Activated CD4-positive, alpha-beta T cell treated with anti-CD3 and anti-CD28 coated beads, Interleukin-2, amount 10 ng/mL, durations not matched to agents 24 days and 14 days (primary cell): ENCODE data around the gene GTF2H4. TPM values are rescaled to one million over a fixed set of nuclear protein-coding genes. Genes with fewer than 3 reads are reported as not detected.
"Not testable (repeated sequence)": the region's sequence is repeated elsewhere in the genome, so short reads cannot be mapped to it uniquely, and the experiment has no call there.

ENCODE experiments used
- DNase-seq: peaks from one replicate; pipeline ENCODE4 v3.0.0; 2022
- H3K27ac Mint-ChIP-seq: one replicate; pipeline ENCODE4 v1.8.0; 2022; ENCODE audit warnings: mild to moderate bottlenecking, mixed read lengths
- H3K27me3 Mint-ChIP-seq: one replicate; pipeline ENCODE4 v1.8.0; 2022; ENCODE audit warnings: mixed read lengths
- H3K36me3 Mint-ChIP-seq: one replicate; pipeline ENCODE4 v1.8.0; 2022; ENCODE audit warnings: low read depth, mild to moderate bottlenecking, mixed read lengths
- H3K4me1 Mint-ChIP-seq: one replicate; pipeline ENCODE4 v1.8.0; 2021; ENCODE audit warnings: mixed read lengths
- H3K4me3 Mint-ChIP-seq: one replicate; pipeline ENCODE4 v1.8.0; 2022; ENCODE audit warnings: mild to moderate bottlenecking, moderate library complexity, mixed read lengths
- H3K9me3 Mint-ChIP-seq: one replicate; pipeline ENCODE4 v1.8.0; 2021; ENCODE audit warnings: mixed read lengths
- intact Hi-C: fragments of 100-400 bp; cut with micrococcal nuclease; formaldehyde crosslinking; loops from one replicate; pipeline ENCODE4 v1.15.1; 2023
- total RNA-seq: library from RNA; stranded (reverse); gene quantifications from 2 replicates; pipeline ENCODE4 v1.2.3, GENCODE V29; 2022

GTF2H4 gene
- total RNA-seq, 1 donor from 2014 or later: 58.7 TPM

GRCh38 chr6:30896541-30896940 is 11.5 kb upstream of the GTF2H4 start:
- intact Hi-C loops: no loop called here
- H3K27me3 Mint-ChIP-seq: no peaks in the 10 kb centered on the region
- peaks cover 15% of the 10 kb centered on the region for H3K36me3 Mint-ChIP-seq
- peaks cover 2% of the 10 kb centered on the region for H3K4me1 Mint-ChIP-seq
- DNase-seq: no peak
- no peaks in the 10 kb centered on the region for H3K9me3 Mint-ChIP-seq
- H3K27ac Mint-ChIP-seq: no peak overlapping the region
- no peak overlapping the region for H3K4me3 Mint-ChIP-seq

GRCh38 chr6:30897882-30898281 is 10.1 kb upstream of the GTF2H4 start:
- no peak for DNase-seq
- H3K27ac Mint-ChIP-seq: no peak overlapping the region
- no peak overlapping the region for H3K4me3 Mint-ChIP-seq
- peaks cover 7% of the 10 kb centered on the region for H3K4me1 Mint-ChIP-seq
- H3K27me3 Mint-ChIP-seq: no peaks in the 10 kb centered on the region
- intact Hi-C loops: no loop called here
- peaks cover 12% of the 10 kb centered on the region for H3K36me3 Mint-ChIP-seq
- no peaks in the 10 kb centered on the region for H3K9me3 Mint-ChIP-seq

- Mint-ChIP-seq H3K4me1 (peaks cover 8% of the 10 kb centered on the region), H3K9me3 (no peaks in the 10 kb centered on the region), H3K4me3 (no peak overlapping the region), H3K36me3 (peaks cover 12% of the 10 kb centered on the region), H3K27me3 (no peaks in the 10 kb centered on the region), H3K27ac (no peak overlapping the region)
- intact Hi-C loops: no loop called here
- no peak for DNase-seq
These were observed 9.2 kb upstream of the GTF2H4 start for GRCh38 chr6:30898750-30899360.

GRCh38 chr6:30900863-30901417 is 7.1 kb upstream of the GTF2H4 start:
- intact Hi-C loops: no loop called here
- Mint-ChIP-seq H3K27me3 (no peaks in the 10 kb centered on the region), H3K4me3 (no peak overlapping the region), H3K36me3 (peaks cover 8% of the 10 kb centered on the region), H3K27ac (no peak overlapping the region), H3K9me3 (no peaks in the 10 kb centered on the region), H3K4me1 (peaks cover 6% of the 10 kb centered on the region)
- DNase-seq: no peak

GRCh38 chr6:30901436-30901835 is 6.6 kb upstream of the GTF2H4 start:
- Mint-ChIP-seq H3K36me3 (peaks cover 8% of the 10 kb centered on the region), H3K27me3 (no peaks in the 10 kb centered on the region), H3K9me3 (no peaks in the 10 kb centered on the region), H3K4me3 (no peak overlapping the region), H3K27ac (no peak overlapping the region), H3K4me1 (peaks cover 6% of the 10 kb centered on the region)
- intact Hi-C loops: no loop called here
- DNase-seq: no peak

GRCh38 chr6:30902196-30902595 is 5.8 kb upstream of the GTF2H4 start:
- DNase-seq, H3K4me3 Mint-ChIP-seq, H3K4me1 Mint-ChIP-seq, intact Hi-C loops, H3K27ac Mint-ChIP-seq, H3K9me3 Mint-ChIP-seq, H3K36me3 Mint-ChIP-seq, H3K27me3 Mint-ChIP-seq: not testable (repeated sequence)

GRCh38 chr6:30902709-30903108 is 5.3 kb upstream of the GTF2H4 start:
- H3K36me3 Mint-ChIP-seq: peaks cover 8% of the 10 kb centered on the region
- no peaks in the 10 kb centered on the region for H3K9me3 Mint-ChIP-seq
- H3K27ac Mint-ChIP-seq: no peak overlapping the region
- no peaks in the 10 kb centered on the region for H3K27me3 Mint-ChIP-seq
- peaks cover 6% of the 10 kb centered on the region for H3K4me1 Mint-ChIP-seq
- DNase-seq: no peak
- intact Hi-C loops: no loop called here
- no peak overlapping the region for H3K4me3 Mint-ChIP-seq

- peaks cover 8% of the 10 kb centered on the region for H3K36me3 Mint-ChIP-seq
- no peak overlapping the region for H3K4me3 Mint-ChIP-seq
- intact Hi-C loops: no loop called here
- no peak overlapping the region for H3K27ac Mint-ChIP-seq
- no peaks in the 10 kb centered on the region for H3K27me3 Mint-ChIP-seq
- peaks cover 8% of the 10 kb centered on the region for H3K4me1 Mint-ChIP-seq
- DNase-seq: no peak
- no peaks in the 10 kb centered on the region for H3K9me3 Mint-ChIP-seq
These were observed 4.8 kb upstream of the GTF2H4 start for GRCh38 chr6:30903236-30903635.

GRCh38 chr6:30907290-30907757 is 683 bp upstream of the GTF2H4 start:
- H3K27me3 Mint-ChIP-seq, DNase-seq, intact Hi-C loops, H3K9me3 Mint-ChIP-seq: not testable (repeated sequence)
- peaks cover 27% of the 10 kb centered on the region for H3K4me1 Mint-ChIP-seq
- H3K4me3 Mint-ChIP-seq: peak overlapping the region; percentile 98
- peak overlapping the region; percentile 86 for H3K27ac Mint-ChIP-seq
- peaks cover 26% of the 10 kb centered on the region for H3K36me3 Mint-ChIP-seq

GRCh38 chr6:30908700-30909099 is 693 bp downstream of the GTF2H4 start:
- DNase-seq: no peak
- Mint-ChIP-seq H3K36me3 (peaks cover 37% of the 10 kb centered on the region), H3K27me3 (no peaks in the 10 kb centered on the region), H3K9me3 (no peaks in the 10 kb centered on the region), H3K27ac (peak overlapping the region; percentile 86), H3K4me3 (peak overlapping the region; percentile 98), H3K4me1 (peaks cover 32% of the 10 kb centered on the region)
- intact Hi-C loops: loop anchor here (1.0 kb wide), 1 partner anchor 222 kb away; the partner anchor contains the start of gene PPP1R18

- H3K27me3 Mint-ChIP-seq: not testable (repeated sequence)
These were observed 2.5 kb downstream of the GTF2H4 start for GRCh38 chr6:30910473-30910872.

GRCh38 chr6:30912746-30913520 is 4.9 kb downstream of the GTF2H4 start:
- H3K4me3 Mint-ChIP-seq: peak overlapping the region; percentile 92
- no peaks in the 10 kb centered on the region for H3K9me3 Mint-ChIP-seq
- intact Hi-C loops: loop anchor here (10.0 kb wide), 1 partner anchor 132 kb away; no protein-coding TSS in a partner anchor

More at GRCh38 chr6:30910473-30910872, 2.5 kb downstream of the GTF2H4 start:
- DNase-seq, H3K4me3 Mint-ChIP-seq, H3K27ac Mint-ChIP-seq, H3K9me3 Mint-ChIP-seq: not testable (repeated sequence)
- Mint-ChIP-seq H3K4me1 (peaks cover 44% of the 10 kb centered on the region), H3K36me3 (peaks cover 43% of the 10 kb centered on the region)
- intact Hi-C loops: loop anchor here (10.0 kb wide), 1 partner anchor 134 kb away; no protein-coding TSS in a partner anchor

GRCh38 chr6:30913721-30914075 is 5.7 kb downstream of the GTF2H4 start:
- intact Hi-C loops: loop anchor here (2.0 to 10.0 kb wide), 6 partner anchors 29 to 173 kb away; partner anchors contain the start of gene DDR1
- peaks cover 63% of the 10 kb centered on the region for H3K36me3 Mint-ChIP-seq
- no peaks in the 10 kb centered on the region for H3K27me3 Mint-ChIP-seq

More at GRCh38 chr6:30912746-30913520, 4.9 kb downstream of the GTF2H4 start:
- H3K36me3 Mint-ChIP-seq: peaks cover 63% of the 10 kb centered on the region
- peaks cover 52% of the 10 kb centered on the region for H3K4me1 Mint-ChIP-seq
- no peak for DNase-seq
- H3K27me3 Mint-ChIP-seq: no peaks in the 10 kb centered on the region
- no peak overlapping the region for H3K27ac Mint-ChIP-seq

More at GRCh38 chr6:30913721-30914075, 5.7 kb downstream of the GTF2H4 start:
- Mint-ChIP-seq H3K4me3 (peak overlapping the region; percentile 92), H3K4me1 (peaks cover 46% of the 10 kb centered on the region), H3K9me3 (no peaks in the 10 kb centered on the region), H3K27ac (peak overlapping the region; percentile 98)
- DNase-seq: no peak
